AG04449 (cell line): ENCODE data around the gene ACP7.
"Not testable (repeated sequence)": the region's sequence is repeated elsewhere in the genome, so short reads cannot be mapped to it uniquely, and the experiment has no call there.

Experiments used
- CTCF ChIA-PET: fragments of 350-600 bp; formaldehyde crosslinking; extraction: SDS; loops from one replicate; lab custom pipeline; 2021; ENCODE audit warnings: antibody characterized with exemption; lab: Yijun Ruan, JAX
- POLR2A ChIA-PET: fragments of 400-600, 350-600 bp; formaldehyde crosslinking; extraction: SDS; loops from one replicate; lab custom pipeline; 2020; ENCODE audit warnings: antibody characterized with exemption, inconsistent platforms; lab: Yijun Ruan, JAX
- DNase-seq: peaks from one replicate; pipeline ENCODE4 v3.0.0-alpha.2; 2010; ENCODE audit warnings: low read depth, low spot score
- H3K4me3 ChIP-seq: 2 replicates; pipeline ENCODE4 v1.5.1; 2011; ENCODE audit warnings: low read depth, mild to moderate bottlenecking, control low read depth, low read length
- TF ChIP-seq, protein P1 (sequence below): IDR thresholded peaks from one replicate; pipeline ENCODE4 v1.5.1; 2011; ENCODE audit warnings: mild to moderate bottlenecking, moderate library complexity, low read length, control low read depth, inconsistent platforms; ENCODE audit not compliant: insufficient read depth; ENCODE audit errors: missing control alignments

Gene ACP7

DNA sequence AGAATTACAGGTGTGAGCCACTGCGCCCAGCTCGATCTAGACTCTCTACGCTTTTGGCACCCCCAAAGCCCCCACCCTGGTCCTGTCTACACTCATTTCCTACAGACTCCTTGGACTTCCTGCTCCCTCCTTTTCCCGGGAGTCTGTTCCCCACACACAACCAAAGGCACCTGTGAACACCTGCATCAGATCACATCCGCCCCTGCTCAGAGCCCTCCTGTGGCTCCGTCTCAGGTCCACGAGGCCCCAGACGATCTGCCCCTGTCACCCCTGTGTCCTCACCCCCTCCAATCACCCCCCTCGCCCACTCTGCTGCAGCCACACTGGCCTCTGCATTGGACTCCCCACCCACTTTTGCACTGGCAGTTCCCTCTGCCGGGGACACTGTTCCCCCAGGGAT lies 29.0 kb downstream of the ACP7 start:
- DNase-seq, result no peak
- CTCF ChIA-PET, result interaction anchor here (5.1 to 9.4 kb wide), 2 partner anchors 8 to 216 kb away, joined by 57 to 94 read pairs; no protein-coding TSS in a partner anchor
- TF ChIP-seq, protein P1, sequence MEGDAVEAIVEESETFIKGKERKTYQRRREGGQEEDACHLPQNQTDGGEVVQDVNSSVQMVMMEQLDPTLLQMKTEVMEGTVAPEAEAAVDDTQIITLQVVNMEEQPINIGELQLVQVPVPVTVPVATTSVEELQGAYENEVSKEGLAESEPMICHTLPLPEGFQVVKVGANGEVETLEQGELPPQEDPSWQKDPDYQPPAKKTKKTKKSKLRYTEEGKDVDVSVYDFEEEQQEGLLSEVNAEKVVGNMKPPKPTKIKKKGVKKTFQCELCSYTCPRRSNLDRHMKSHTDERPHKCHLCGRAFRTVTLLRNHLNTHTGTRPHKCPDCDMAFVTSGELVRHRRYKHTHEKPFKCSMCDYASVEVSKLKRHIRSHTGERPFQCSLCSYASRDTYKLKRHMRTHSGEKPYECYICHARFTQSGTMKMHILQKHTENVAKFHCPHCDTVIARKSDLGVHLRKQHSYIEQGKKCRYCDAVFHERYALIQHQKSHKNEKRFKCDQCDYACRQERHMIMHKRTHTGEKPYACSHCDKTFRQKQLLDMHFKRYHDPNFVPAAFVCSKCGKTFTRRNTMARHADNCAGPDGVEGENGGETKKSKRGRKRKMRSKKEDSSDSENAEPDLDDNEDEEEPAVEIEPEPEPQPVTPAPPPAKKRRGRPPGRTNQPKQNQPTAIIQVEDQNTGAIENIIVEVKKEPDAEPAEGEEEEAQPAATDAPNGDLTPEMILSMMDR, result no peak

DNA sequence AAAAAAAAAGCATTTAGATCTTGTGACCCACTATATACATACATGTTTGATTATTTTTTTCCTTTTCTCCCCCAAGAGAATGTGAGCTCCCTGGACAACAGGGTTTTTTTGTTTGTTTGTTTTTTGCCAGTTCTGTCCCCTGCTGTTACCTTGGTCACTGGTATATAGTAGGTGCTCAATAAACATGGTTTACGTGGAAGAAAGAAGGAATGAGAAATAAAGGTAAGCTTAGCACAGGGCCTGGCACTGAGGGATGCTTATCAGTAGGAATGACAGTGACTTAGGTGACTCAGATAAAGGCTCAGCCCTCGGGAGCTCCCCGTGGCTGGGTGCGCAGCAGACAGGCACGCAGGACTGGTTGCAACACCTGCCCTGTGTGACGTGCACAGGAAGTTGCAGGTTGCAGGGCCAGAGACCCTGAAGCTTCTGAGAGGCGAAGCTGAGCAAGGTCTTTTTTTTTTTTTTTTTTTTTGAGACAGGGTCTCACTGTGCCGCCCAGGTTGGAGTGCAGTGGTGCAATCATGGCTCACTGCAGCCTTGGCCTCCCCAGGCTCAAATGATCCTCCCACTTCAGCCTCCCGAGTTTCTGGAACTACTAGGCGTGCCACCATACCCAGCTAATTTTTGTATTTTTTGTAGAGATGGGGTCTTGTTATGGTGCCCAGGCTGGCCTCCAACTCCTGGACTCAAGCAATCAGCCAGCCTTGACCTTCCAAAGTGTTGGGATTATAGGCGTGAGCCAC lies 31.1 kb downstream of the ACP7 start:
- TF ChIP-seq, protein P1, result no peak
- ChIA-PET CTCF (interaction anchor here (1.0 to 9.4 kb wide), 4 partner anchors 64 to 224 kb away, joined by 3 to 94 read pairs (median 4); no protein-coding TSS in a partner anchor), POLR2A (no interaction called here)
- H3K4me3 ChIP-seq, result no peak overlapping the region
- no peak for DNase-seq

More for the DNA sequence above, 29.0 kb downstream of the ACP7 start:
- no peak overlapping the region for H3K4me3 ChIP-seq
- POLR2A ChIA-PET, result no interaction called here

DNA sequence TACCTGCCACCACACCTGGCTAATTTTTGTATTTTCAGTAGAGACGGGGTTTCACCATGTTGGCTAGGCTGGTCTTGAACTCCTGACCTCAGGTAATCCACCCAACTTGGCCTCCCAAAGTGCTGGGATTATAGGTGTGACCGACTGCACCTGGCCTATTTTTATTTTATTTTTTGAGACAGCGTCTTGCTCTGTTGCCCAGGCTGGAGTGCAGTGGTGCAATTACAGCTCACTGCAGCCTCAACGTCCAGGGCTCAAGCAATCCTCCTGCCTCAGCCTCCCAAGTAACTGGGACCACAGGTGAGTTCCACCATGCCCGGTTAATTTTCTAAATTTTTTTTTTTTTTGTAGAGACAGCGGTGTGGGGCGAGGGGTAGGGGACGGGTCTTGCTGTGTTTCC lies 32.9 kb downstream of the ACP7 start:
- DNase-seq, POLR2A ChIA-PET, H3K4me3 ChIP-seq, CTCF ChIA-PET: not testable (repeated sequence)

DNA sequence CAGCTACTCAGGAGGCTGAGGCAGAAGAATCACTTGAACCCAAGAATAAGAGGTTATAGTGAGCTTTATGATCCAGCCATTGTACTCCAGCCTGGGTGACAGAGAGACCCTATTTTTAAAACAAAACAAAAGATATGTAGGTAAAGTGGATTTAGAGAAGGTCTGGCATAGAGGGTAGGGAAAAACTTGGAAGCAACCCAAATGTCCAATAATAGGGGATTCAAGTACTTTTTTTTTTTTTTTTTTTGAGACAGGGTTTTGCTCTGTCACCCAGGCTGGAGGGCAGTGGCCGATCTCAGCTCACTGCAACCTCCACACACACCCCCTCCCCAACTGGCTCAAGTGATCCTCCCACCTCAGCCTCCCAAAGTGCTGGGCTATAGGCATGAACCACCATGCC lies 35.7 kb downstream of the ACP7 start:
- TF ChIP-seq, protein P1, result no peak
- CTCF ChIA-PET, result interaction anchor here (0.6 to 5.3 kb wide), 9 partner anchors 9 to 221 kb away, joined by 3 to 111 read pairs (median 3); no protein-coding TSS in a partner anchor
- H3K4me3 ChIP-seq, result no peak overlapping the region
- POLR2A ChIA-PET, result interaction anchor here (0.7 kb wide), 1 partner anchor 103 kb away, joined by 6 read pairs; no protein-coding TSS in a partner anchor
- no peak for DNase-seq

DNA sequence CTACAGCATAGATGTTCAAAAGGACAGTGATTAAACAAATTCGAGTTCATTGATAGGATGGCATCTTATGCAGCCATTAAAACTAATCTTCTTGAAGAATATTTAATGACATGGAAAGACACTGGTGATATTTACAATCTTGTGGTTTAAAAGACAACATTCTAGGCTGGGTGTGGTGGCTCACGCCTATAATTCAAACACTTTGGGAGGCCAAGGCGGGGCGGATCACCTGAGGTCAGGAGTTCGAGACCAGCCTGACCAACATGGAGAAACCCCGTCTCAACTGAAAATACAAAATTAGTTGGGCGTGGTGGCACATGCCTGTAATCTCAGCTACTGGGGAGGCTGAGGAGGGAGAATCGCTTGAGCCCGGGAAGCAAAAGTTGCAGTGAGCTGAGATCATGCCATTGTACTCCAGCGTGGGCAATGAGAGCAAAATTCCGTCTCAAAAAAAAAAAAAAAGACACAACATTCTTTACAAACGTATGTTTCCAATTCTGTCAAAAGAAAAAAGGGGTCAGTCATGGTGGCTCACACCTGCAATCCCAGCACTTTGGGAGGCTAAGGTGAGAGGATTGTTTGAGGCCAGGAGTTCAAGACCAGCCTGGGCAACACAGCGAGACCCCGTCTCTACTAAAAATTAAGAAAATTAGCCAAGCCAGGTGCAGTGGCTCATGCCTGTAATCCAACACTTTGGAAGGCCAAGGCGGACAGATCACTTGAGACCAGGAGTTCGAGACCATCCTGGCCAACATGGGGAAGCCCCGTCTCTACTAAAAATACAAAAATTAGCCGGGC lies 39.0 kb downstream of the ACP7 start:
- no peak for DNase-seq
- ChIA-PET POLR2A (no interaction called here), CTCF (interaction anchor here (0.9 to 5.3 kb wide), 18 partner anchors 9 to 230 kb away, joined by 3 to 111 read pairs (median 4); partner anchors contain the start of genes GMFG and SAMD4B)
- no peak overlapping the region for H3K4me3 ChIP-seq
- TF ChIP-seq, protein P1, result no peak

DNA sequence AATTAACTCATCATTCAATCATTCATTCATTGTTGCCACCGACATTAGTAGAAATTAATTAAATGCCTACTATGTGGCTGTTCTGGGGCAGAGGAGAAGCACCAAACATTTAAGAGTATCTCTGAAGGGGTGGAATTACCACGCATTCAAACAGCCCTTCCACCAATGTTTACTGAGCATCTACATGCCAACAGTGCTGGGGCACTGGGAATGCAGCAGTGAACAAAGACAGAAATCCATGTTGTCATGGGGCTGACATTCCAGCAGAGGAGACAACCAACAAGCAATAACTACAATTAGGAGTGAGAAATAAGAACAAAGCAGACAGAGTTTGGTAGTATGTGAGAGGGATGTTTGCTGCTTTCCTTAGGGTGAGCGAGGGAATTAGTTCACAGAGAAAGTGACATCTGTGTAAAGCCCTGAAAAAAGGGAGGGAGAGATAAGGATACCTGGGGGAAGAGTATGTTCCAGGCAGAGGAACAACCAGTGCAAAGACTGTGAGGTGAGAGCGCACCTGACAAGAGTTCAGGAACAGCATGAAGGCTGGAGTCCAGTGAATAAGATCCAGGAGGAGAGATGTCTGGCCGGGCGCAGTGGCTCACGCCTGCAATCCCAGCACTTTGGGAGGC lies 40.1 kb downstream of the ACP7 start:
- no peak overlapping the region for H3K4me3 ChIP-seq
- DNase-seq, result no peak
- TF ChIP-seq, protein P1, result no peak
- POLR2A ChIA-PET, result no interaction called here
- CTCF ChIA-PET, result interaction anchor here (2.1 to 5.3 kb wide), 2 partner anchors 14 to 204 kb away, joined by 8 to 111 read pairs; no protein-coding TSS in a partner anchor
